Activated CD4-positive, CD25-positive, alpha-beta regulatory T cell treated with anti-CD3 and anti-CD28 coated beads, Interleukin-2, amount 50 U/mL, for 24 hours (primary cell): ENCODE measurements around the gene HAPLN2.
"Not testable (repeated sequence)": the region's sequence is repeated elsewhere in the genome, so short reads cannot be mapped to it uniquely, and the experiment has no call there.

ENCODE experiments used
- ATAC-seq, 2 donors: fragments of 150-1000 bp; cut with Tn5 transposase; one replicate each; pipeline ENCODE4 v1.10.0; 2021; ENCODE audit warnings: mild to moderate bottlenecking in 1 of 2, moderate library complexity in 1 of 2

Gene HAPLN2

DNA sequence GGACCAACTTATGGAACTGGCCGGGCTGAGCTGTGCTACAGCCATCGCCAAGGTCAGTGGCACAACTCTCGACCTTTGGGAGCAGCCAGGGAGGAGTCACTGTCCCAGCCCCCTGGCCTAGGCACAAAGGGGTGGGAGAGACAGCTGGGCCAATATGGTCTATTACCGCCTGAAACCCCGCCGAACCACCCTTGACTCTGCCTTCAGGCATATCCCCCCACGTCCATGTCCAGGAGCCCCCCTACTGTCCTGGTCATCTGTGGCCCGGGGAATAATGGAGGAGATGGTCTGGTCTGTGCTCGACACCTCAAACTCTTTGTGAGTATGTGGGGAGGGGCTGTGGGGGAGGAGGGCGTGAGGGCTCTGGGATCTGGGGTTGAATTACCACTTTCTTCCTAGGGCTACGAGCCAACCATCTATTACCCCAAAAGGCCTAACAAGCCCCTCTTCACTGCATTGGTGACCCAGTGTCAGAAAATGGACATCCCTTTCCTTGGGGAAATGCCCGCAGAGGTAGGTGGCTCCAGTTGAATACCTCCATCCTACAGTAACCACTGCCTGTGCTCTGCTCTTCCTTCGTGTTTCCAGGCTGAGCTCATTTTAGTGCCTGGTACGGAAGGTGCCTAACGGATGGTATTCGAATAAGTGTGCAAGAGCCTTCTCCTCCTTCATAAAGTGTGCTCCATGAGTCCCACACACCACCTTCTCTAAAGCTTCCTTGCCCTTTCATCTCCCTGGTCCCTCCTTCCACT lies 26.9 kb upstream of the HAPLN2 start:
- no peak for ATAC-seq

DNA sequence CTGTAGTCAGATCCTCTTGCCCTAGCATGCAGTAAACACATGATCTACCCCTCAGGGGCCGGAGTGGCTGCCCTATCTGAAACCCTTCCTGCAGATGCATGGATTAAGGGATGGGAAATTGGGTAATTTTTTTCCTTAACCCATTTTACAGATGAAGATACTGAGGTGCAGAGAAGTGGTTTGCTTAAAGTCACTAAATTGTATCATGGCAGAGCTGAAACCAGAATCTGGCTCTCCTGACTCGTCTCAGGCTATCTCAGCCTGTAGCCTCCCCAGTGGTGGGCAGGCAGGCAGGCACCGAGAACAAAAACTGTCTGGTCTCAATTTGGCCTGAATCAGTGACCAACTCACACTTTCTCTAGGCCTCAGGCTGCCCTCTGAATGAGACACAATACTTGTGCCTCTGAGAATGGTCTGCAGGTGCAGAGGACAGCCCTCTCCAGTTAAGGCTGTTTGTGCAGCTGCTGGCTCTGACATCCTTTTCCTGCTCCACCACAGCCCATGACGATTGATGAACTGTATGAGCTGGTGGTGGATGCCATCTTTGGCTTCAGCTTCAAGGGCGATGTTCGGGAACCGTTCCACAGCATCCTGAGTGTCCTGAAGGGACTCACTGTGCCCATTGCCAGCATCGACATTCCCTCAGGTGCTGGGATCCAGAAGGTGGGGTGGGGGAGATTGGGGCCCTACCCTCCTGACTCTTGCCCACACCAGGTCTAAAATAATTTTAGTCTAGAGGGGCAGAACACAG lies 26.1 kb upstream of the HAPLN2 start:
- ATAC-seq, result no peak

DNA sequence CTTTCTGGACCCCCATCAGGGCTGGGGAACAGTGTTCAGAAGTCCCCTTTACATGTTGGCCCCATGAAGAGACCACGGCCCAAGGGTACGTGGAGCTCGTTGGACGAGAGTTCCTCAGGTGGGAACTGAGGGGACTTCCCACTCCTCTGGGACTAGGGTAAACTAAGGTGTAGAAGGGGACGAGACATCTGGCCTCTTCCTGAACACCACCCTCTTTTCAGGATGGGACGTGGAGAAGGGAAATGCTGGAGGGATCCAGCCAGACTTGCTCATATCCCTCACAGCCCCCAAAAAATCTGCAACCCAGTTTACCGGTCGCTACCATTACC lies 25.6 kb upstream of the HAPLN2 start:
- ATAC-seq, result no peak

DNA sequence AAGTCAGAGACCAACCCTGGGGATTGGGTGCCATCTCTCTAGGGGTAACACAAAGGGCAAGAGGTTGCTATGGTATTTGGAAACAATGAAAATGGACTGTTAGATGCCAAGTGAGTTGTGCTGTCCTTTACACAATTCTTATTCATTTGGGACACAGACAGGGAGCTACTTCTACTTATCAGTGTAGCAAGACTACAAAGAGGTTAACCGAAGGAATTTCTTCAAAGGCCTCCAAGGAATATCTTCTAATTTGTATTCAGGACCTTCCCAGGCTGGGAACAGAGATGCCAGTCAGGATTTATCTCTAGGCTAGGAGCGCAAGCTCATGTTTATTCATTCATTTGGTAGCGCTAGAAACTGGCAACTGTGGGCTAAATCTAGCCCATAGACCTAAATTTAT lies 25.0 kb upstream of the HAPLN2 start:
- ATAC-seq, result no peak

DNA sequence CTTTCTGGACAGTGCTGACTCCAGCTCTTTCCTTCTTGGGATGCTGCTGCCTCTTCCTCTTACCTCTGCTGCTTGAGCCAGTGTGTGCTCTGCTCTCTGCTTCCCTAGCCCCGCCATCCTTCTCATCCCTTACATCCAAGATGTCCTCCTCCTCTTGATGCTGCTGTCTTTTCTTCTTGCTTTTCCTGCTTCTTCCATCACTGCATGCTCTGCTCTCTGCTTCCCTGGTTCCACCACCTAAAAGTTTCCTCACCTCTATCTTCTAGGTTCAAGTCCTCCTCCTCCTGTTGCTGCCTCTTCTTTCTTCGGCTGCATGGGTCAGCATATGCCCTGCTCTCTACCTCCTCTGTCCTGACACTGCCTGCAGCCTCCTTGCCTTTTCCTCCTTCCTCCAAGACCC lies 24.2 kb upstream of the HAPLN2 start:
- no peak for ATAC-seq

DNA sequence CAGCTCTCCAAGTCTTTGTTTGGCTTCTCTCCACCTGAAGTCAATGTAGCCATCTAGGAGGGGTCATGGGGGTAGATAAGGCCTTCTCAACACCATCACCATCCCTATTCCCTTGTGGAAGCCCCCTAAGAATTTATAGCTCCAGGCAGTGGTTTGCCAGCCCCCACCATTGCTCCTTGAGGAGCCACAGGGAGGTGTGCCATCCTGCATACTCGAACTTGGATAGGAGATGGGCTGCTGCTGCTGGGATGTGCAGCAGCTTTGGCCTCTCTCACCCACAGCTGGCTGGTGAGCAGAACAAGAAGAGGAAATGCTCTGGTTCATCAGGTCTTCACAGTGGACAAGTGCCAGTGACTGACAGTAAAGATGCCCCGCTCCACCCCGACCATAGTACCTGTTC lies 22.8 kb upstream of the HAPLN2 start:
- ATAC-seq, result no peak

DNA sequence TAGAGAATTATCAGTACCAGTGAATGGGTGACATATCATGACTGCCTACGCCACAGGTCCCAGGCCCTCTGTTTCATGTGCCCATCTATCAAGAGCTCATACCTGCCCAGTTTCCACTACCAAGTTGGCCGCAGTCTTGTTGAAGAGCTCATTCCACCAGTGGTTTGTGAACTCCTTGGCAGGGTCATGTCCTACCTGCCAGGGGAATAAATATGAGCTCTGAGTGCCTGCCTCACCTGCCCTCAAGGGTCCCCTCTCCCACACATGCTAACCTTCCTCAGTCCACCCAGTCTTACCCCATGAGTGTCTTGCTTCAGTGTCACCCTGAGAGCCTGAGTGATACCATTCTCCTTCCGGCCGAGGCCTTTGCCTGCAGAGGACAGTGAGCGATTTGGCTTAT lies 21.1 kb upstream of the HAPLN2 start:
- ATAC-seq, result no peak

DNA sequence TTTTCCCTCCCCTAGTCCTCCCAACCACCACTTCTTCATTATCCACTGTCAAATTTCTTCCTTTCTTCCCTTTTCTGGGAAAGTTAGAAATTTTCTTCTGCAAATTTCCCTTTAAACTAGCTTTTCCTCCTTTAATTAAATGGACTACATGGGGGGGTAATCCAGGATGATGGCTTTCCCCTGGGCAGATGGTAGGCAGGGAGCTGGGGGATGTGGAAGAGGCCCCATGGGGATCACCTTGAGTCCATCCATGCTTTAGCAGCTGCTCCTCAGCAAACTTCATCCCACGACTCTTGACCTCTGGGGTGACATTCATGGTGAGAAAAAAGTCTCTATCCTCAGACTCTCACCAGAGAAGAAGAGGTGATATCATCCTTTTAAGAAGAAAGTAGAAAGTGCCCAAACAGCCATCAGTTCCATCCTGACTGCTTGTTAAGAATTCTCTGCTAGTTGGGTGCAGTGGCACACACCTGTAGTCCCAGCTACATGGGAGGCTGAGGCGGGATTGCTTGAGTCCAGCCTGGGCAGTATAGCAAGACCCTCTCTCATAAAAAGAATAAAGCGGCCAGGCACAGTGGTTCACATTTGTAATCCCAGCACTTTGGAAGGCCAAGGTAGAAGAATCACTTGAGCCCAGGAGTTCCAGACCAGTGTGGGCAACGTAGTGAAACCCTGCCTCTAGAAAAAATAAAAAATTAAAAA lies 20.3 kb upstream of the HAPLN2 start:
- ATAC-seq, result no peak

DNA sequence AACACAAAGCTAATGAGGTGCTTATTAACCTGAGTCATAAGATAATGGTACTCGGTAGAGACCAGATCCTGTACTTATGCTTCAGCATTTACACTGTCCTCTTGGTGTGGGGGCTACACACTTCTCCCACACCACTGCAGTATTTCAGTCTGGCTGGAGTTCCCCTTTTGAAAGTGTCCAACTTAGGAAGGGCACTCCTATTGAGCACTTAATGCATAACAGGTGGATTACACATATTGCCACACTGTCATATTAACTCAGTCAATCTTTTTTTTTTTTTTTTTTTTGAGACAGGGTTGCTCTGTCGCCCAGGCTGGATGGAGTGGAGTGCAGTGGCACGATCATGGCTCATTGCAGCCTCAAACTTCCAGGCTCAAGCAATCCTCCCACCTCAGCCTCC lies 19.4 kb upstream of the HAPLN2 start:
- peak; percentile 54 to 78 for ATAC-seq

DNA sequence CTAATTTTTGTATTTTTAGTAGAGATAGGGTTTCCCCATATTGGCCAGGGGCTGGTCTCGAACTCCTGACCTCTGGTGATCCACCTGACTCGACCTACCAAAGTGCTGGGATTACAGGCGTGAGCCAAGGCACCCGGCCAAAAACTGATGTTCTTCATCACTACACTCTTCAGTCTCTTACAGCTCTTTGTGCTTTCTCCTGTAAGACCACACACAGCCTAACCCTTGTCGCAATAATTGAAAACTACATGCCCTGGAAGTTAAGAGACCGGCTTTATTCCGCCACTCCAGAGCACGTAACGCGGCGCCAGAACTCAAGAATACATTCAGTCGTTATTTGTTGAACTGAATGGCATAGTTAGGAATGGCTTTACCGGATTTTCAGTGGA lies 18.5 kb upstream of the HAPLN2 start:
- ATAC-seq, result no peak

DNA sequence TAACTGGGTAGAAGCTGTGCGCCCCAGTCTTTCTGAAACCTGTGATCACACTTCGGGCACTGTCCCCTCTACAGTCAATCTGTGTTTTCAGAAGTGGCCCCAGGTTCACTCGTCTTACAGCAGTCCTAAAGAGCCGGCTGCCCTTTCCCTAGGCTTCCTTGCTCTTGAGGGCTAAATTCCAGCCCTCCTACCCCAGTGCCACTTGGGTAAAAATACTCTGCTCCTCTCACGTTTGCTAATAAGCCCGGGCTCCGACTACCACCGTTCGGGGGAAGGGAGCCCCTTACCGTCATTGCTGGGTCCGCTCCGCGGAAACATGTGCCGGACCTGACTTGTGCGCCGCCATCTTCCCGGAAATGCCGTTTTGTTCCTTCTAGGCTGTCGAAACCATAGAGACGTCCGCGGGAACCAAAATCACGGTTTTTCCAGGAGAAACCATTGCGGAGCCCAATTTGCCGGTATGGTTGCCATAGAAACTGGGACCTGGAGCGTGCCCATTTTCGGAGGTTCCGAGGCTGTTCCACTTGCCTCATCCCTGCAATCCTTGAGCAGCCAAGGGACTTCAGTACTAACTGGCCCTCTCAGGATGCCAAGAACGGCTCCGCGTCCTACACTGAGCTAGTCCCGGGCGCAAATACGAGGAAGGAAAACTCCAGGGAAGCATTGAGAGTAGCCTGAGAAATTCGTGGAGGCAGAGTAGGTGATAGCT lies 17.9 kb upstream of the HAPLN2 start, which contains the start of gene GPATCH4:
Gene GPATCH4, minus strand, starts transcription at position 358 of the 709 bp plus-strand sequence.
- ATAC-seq, result peak; percentile 81 to 85

DNA sequence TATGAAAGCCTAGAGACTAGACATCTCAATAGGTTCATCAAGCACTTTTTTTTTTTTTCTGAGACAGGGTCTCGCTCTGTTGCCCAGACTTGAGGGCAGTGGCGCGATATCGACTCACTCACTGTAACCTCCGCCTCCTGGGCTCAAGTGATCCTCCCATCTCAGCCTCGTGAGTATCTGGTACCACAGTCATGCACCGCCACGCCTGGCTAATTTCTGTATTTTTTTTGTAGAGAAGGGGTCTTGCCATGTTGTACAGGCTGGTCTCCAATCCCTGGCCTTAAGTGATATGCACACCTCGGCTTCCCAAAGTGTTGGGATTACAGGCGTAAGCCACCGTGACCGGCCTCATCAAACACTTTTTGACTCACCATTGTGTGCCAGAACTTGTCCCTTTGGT lies 17.3 kb upstream of the HAPLN2 start:
- ATAC-seq, result no peak

DNA sequence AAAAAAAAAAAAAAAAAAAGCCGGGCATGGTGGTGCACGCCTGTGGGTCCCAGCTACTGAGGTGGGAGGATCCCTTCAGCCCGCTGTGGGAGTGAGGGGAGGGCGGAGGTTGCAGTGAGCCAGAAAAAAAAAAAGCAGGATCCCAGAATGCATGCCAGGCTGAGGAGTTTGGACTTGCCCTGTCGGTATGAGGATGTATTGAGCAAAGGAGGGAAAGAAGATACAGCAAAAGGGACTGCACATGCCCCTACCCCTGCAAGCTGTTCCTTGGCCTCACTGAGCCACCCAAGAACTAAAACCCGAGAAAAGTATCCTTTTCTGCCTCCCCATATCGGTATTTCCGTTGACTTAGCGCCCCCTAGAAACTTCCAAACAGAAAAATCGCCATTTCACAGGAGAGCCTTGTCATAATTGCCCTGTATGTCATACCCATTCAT lies 16.6 kb upstream of the HAPLN2 start:
- no peak for ATAC-seq

DNA sequence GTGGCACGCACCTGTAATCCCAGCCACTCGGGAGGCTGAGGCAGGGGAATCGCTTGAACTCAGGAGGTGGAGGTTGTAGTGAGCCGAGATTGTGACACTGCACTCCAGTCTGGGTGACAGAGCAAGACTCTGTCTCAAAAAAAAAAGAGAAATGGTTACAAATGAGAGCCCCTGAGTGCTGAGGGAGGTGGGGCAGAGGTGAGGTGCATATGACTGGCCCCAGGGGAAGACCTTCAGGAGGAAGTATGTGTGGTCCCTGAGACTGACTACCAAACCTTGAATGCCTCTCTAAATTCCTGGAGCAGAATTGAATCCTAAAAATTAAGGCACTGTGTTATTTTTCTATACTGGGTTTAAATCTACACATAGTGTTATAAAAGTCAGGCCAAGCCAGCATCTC lies 11.9 kb upstream of the HAPLN2 start:
- ATAC-seq, result not testable (repeated sequence)

DNA sequence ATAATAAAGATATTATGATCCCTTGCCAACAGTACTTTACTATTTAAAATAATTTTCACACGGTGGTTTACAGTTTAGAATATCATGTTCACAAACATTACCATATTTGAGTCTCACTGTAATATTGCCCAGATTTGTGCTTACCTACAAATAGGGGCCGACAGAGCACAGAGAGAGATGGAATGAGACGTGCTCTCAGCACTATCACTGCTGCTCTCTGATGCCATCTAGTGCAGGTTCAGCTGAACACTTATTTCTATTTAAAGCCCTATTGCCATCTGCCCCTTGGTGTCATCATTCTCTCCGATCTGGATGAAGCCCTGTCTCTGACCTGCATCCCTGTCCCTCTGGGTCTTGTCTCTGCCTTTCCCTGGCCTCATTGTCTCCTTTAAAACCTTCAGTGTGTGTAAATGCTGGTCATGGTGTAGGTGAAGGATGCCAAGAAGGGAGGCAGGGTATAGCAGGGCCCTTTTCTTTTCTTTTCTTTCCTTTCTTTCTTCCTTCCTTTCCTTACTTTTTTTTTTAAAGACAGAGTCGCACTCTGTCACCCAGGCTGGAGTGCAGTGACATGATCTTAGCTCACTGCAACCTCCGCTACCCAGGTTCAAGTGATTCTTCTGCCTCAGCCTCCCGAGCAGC lies 11.1 kb upstream of the HAPLN2 start:
- peak; percentile 95 to 96 for ATAC-seq

DNA sequence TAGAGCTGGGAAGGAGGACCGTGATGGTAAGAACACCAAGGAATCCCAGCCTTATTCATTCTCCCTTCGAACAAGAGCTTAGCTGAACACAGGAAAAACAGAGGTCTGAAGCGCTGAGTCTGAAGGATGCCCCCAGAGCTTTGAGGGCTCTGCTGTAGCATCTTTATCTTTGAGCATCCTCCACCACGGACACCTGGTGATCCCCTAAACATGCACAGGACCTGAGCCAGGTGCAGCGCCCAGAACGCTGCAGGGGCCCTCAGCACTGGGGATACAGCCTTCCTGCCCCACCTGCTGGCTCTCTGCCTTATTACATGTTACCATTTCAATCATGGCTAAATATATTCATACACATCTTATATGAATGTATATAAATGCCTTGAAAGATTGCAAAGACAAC lies 10.2 kb upstream of the HAPLN2 start:
- ATAC-seq, result peak; percentile 75 to 79

DNA sequence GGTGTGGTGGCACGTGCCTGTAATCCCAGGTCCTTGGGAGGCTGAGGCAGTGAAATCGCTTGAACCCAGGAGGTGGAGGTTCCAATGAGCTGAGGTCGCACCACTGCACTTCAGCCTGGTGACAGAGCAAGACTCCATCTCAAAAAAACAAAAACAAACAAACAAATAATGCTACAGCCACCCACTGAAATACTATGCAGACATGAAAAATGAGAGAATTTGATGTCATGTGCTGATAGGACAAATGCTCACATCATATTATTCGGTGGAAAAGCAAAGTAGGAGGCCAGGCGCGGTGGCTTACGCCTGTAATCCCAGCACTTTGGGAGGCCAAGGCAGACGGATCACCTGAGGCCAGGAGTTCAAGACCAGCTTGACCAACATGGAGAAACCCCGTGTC lies 9.1 kb upstream of the HAPLN2 start:
- ATAC-seq, result not testable (repeated sequence)

DNA sequence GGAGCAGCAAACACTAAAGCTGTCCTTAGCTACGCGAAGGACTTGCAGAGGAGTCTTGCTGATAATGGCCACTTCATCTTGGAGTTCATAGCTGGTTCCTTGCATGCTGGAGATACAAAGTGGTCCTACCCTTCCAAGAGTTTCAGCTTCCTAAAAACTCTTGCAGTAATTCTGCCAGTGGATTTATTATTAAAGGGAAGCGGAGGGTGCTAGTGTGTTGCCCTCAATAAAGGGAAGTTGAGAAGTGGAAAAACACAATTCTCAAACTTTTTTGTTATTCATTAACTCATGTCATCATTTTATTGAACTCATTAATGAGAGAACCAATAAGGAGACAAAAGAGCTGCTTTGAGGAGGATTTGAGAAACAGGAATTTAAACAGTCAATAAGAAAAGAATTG lies 6.5 kb upstream of the HAPLN2 start:
- no peak for ATAC-seq

DNA sequence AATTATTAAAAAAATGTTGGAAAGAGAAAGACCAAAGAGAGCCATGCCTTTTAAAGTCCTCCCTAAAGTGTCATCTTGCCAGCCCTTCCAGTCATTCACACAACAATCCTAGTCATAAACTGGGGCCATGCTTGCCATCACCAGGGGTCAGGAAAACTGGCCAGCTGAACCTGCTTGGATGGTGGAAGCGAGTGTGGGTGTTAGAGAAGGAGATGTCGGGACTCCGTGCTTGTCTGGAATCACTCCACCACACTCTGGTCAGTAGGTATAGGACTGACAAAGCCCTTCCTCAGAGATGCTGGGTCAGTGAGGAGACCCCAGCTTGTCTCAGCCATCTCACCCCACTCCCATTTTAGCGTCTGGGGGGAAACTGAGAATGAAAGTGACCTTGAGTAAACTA lies 3.3 kb upstream of the HAPLN2 start:
- ATAC-seq, result no peak

DNA sequence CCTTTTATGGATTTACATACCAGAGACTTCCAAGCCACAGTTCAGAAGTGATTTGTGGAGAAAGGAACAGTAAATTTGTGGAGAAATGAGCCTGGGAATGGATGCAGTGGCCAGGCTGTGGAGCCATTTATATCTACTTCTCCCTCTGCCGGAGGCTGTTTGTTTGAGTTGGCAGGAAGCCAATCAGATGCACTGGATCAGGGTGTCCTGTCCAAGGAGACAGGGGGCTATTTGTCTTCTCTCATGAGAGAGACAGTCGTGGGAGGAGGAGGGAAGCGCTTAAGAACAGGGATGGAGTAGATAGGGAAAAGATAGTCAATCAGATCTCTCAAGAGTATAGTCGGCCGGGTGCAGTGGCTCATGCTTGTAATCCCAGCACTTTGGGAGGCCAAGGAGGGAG lies 2.8 kb upstream of the HAPLN2 start:
- ATAC-seq, result no peak

DNA sequence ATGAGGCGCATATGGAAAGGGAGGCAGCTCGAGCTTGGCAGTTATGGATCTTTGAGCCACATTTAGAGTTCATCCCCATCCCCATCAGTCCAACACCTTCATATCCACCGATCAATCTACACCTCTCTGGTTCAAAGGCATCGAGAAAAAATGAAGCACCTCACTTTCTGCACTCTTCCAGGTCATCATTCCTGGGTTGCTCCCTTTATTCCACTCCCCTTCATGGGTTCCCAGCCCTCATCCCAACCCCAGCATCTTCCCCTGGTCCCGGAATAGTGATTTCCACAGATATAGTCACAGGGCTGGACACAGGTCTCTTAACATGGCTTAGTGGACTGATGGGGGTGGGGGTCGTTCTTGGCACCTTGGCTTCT lies 354 bp downstream of the HAPLN2 start:
- no peak for ATAC-seq

DNA sequence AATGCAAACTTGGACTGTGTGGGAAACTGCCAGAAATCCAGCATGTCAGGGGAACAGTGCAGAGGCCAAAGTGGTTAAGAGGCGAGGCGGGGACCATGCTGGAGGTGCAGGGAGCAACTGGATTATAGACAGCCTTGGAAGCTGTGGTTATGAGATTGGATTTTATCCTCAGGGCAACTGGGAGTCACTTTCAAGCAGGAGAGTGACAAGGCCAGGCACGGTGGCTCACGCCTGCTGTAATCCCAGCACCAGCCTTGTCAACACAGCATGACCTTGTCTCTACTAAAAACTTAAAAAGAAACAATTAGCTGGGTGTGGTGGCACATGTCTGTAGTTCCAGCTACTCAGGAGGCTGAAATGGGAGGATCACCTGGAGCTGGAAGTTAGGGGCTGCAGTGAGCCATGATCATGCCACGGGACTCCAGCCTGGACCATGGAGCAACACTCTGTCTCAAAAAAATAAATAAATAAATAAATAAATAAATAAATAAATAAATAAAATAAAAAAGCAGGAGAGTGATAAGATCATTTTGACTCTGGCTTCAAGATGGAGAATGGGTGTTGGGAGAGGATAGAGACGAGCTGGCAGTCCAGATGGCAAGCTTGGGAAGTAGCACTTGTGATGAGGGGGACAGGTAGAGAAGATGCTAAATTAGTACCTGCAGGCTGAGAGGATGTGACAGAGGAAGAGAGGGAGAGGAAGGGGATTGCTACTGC lies 3.5 kb downstream of the HAPLN2 start:
- no peak for ATAC-seq
